ENCODE data around the gene C2orf92.
A peak's percentile ranks its signal among the peaks of the same experiment; 100 is the strongest.

C2orf92 gene

GRCh38 chr2:97699765-97700444 is 30.4 kb downstream of the C2orf92 start:
- Histone ChIP-seq H3K9me3 (ENCODE audit: control insufficient read depth, low read length) (no peaks in the 10 kb centered on the region), H3K9ac (ENCODE audit: low read length) (no peak overlapping the region), H3K4me3 (ENCODE audit: insufficient read depth in 1 of 2, low read depth in 1 of 2, low read length in 2 of 2) (no peak overlapping the region), H4K8ac (ENCODE audit: low read length) (no peak overlapping the region), H3K18ac (ENCODE audit: low read depth in 1 of 2, low read length in 2 of 2) (no peak overlapping the region), H3K36me3 (ENCODE audit: control insufficient read depth in 1 of 2, insufficient read depth in 2 of 2, low read depth in 1 of 2, low read length in 2 of 2) (no peaks in the 10 kb centered on the region), H3K23ac (ENCODE audit: low read length in 2 of 2) (no peak overlapping the region), H2AK5ac (ENCODE audit: low read length, severe bottlenecking) (no peak overlapping the region), H2BK5ac (ENCODE audit: low read depth, low read length, poor library complexity, severe bottlenecking) (peak overlapping the region; percentile 40), H2BK120ac (ENCODE audit: low read depth, low read length) (no peak overlapping the region), H2BK15ac (ENCODE audit: low read depth, poor library complexity, severe bottlenecking) (no peak overlapping the region), H4K91ac (ENCODE audit: low read length) (no peak overlapping the region), H3K79me1 (replicated peaks; ENCODE audit: low read length, poor library complexity, severe bottlenecking) (no peaks in the 10 kb centered on the region), H3K4ac (ENCODE audit: low read depth in 1 of 2, low read length in 2 of 2) (no peak overlapping the region), H2AFZ (ENCODE audit: low read depth, low read length) (no peak overlapping the region), H3K14ac (ENCODE audit: low read length in 2 of 2) (no peak overlapping the region), H3K4me1 (ENCODE audit: control insufficient read depth, insufficient read depth, low read depth, low read length) (peaks cover 4% of the 10 kb centered on the region), H3K27ac (ENCODE audit: low read length, poor library complexity, severe bottlenecking) (no peak overlapping the region), H3K4me2 (ENCODE audit: low read length, poor library complexity, severe bottlenecking) (no peak overlapping the region), H3K27me3 (ENCODE audit: control insufficient read depth in 1 of 2, insufficient read depth in 1 of 2, low read length in 2 of 2) (no peaks in the 10 kb centered on the region), H2BK12ac (ENCODE audit: low read length in 2 of 2) (no peak overlapping the region)
- DNase-seq = peak; percentile 68
- 73% methylated on average over 11 of the region's 11 CpGs for WGBS

DNA sequence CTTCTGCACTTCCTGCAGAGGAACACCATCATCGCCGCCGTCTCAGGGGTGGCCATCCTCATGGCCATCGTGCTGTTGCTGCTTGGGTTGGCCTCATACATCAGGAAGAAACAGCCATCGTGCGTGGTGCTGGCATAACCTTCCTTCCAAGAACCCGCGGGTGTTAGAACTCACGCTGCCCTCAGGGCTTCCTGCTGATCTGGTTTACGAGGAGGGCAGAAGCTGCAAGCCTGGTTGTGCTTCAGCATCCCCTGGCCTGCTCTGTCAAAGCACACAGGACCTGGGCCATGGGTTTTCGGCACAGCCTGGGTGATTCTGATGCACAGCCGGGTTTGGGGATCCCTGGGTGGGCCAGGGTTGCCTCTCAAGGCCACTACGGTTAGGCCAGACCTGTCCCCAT is 31.7 kb downstream of the C2orf92 start:
- Histone ChIP-seq H3K14ac (ENCODE audit: low read length in 2 of 2) (no peak overlapping the region), H3K4me2 (ENCODE audit: low read length, poor library complexity, severe bottlenecking) (no peak overlapping the region), H3K27ac (ENCODE audit: low read length, poor library complexity, severe bottlenecking) (no peak overlapping the region), H3K4me1 (ENCODE audit: control insufficient read depth, insufficient read depth, low read depth, low read length) (peaks cover 4% of the 10 kb centered on the region), H4K8ac (ENCODE audit: low read length) (no peak overlapping the region), H2BK15ac (ENCODE audit: low read depth, poor library complexity, severe bottlenecking) (no peak overlapping the region), H2BK12ac (ENCODE audit: low read length in 2 of 2) (peak overlapping the region in 1 of 2 experiments; percentile 8), H3K36me3 (ENCODE audit: control insufficient read depth in 1 of 2, insufficient read depth in 2 of 2, low read depth in 1 of 2, low read length in 2 of 2) (no peaks in the 10 kb centered on the region), H2AK5ac (ENCODE audit: low read length, severe bottlenecking) (no peak overlapping the region), H3K23ac (ENCODE audit: low read length in 2 of 2) (no peak overlapping the region), H3K4ac (ENCODE audit: low read depth in 1 of 2, low read length in 2 of 2) (no peak overlapping the region), H2BK5ac (ENCODE audit: low read depth, low read length, poor library complexity, severe bottlenecking) (no peak overlapping the region), H2BK120ac (ENCODE audit: low read depth, low read length) (no peak overlapping the region), H3K27me3 (ENCODE audit: control insufficient read depth in 1 of 2, insufficient read depth in 1 of 2, low read length in 2 of 2) (no peaks in the 10 kb centered on the region), H3K4me3 (ENCODE audit: insufficient read depth in 1 of 2, low read depth in 1 of 2, low read length in 2 of 2) (no peak overlapping the region), H2AFZ (ENCODE audit: low read depth, low read length) (peak overlapping the region; percentile 44), H3K79me1 (replicated peaks; ENCODE audit: low read length, poor library complexity, severe bottlenecking) (no peaks in the 10 kb centered on the region), H3K9me3 (ENCODE audit: control insufficient read depth, low read length) (no peaks in the 10 kb centered on the region), H4K91ac (ENCODE audit: low read length) (no peak overlapping the region), H3K9ac (ENCODE audit: low read length) (no peak overlapping the region), H3K18ac (ENCODE audit: low read depth in 1 of 2, low read length in 2 of 2) (peak overlapping the region in 1 of 2 experiments; percentile 43)
- no peak for DNase-seq
- WGBS = 79% methylated on average over 13 of the region's 13 CpGs

- Histone ChIP-seq H3K4ac (ENCODE audit: low read depth in 1 of 2, low read length in 2 of 2) (no peak overlapping the region), H4K91ac (ENCODE audit: low read length) (no peak overlapping the region), H2AK5ac (ENCODE audit: low read length, severe bottlenecking) (no peak overlapping the region), H2BK12ac (ENCODE audit: low read length in 2 of 2) (peak overlapping the region in 1 of 2 experiments; percentile 52), H2AFZ (ENCODE audit: low read depth, low read length) (peak overlapping the region; percentile 39), H3K14ac (ENCODE audit: low read length in 2 of 2) (no peak overlapping the region), H2BK5ac (ENCODE audit: low read depth, low read length, poor library complexity, severe bottlenecking) (no peak overlapping the region), H3K4me2 (ENCODE audit: low read length, poor library complexity, severe bottlenecking) (no peak overlapping the region), H3K27me3 (ENCODE audit: control insufficient read depth in 1 of 2, insufficient read depth in 1 of 2, low read length in 2 of 2) (peaks cover 0 to under 1% of the 10 kb centered on the region in 2 experiments), H4K8ac (ENCODE audit: low read length) (no peak overlapping the region), H3K18ac (ENCODE audit: low read depth in 1 of 2, low read length in 2 of 2) (peak overlapping the region in 1 of 2 experiments; percentile 23), H3K9me3 (ENCODE audit: control insufficient read depth, low read length) (no peaks in the 10 kb centered on the region), H3K36me3 (ENCODE audit: control insufficient read depth in 1 of 2, insufficient read depth in 2 of 2, low read depth in 1 of 2, low read length in 2 of 2) (no peaks in the 10 kb centered on the region), H3K4me3 (ENCODE audit: insufficient read depth in 1 of 2, low read depth in 1 of 2, low read length in 2 of 2) (no peak overlapping the region), H3K9ac (ENCODE audit: low read length) (no peak overlapping the region), H3K4me1 (ENCODE audit: control insufficient read depth, insufficient read depth, low read depth, low read length) (peaks cover 5% of the 10 kb centered on the region), H2BK120ac (ENCODE audit: low read depth, low read length) (no peak overlapping the region), H2BK15ac (ENCODE audit: low read depth, poor library complexity, severe bottlenecking) (no peak overlapping the region), H3K79me1 (replicated peaks; ENCODE audit: low read length, poor library complexity, severe bottlenecking) (no peaks in the 10 kb centered on the region), H3K23ac (ENCODE audit: low read length in 2 of 2) (no peak overlapping the region), H3K27ac (ENCODE audit: low read length, poor library complexity, severe bottlenecking) (no peak overlapping the region)
- DNase-seq = peak; percentile 68
- 74% methylated on average over 6 of the region's 6 CpGs for WGBS
Measured at GRCh38 chr2:97701851-97702465, 32.4 kb downstream of the C2orf92 start.

GRCh38 chr2:97702731-97703470 is 33.4 kb downstream of the C2orf92 start:
- no peaks in the 10 kb centered on the region for H3K36me3 ChIP-seq (ENCODE audit: control insufficient read depth in 1 of 2, insufficient read depth in 2 of 2, low read depth in 1 of 2, low read length in 2 of 2)
- no peak overlapping the region for H3K27ac ChIP-seq (ENCODE audit: low read length, poor library complexity, severe bottlenecking)
- H3K4me2 ChIP-seq (ENCODE audit: low read length, poor library complexity, severe bottlenecking) = no peak overlapping the region
- DNase-seq = no peak
- H4K91ac ChIP-seq (ENCODE audit: low read length) = no peak overlapping the region
- no peak overlapping the region for H2AFZ ChIP-seq (ENCODE audit: low read depth, low read length)
- peaks cover 5% of the 10 kb centered on the region for H3K4me1 ChIP-seq (ENCODE audit: control insufficient read depth, insufficient read depth, low read depth, low read length)
- no peak overlapping the region for H3K23ac ChIP-seq (ENCODE audit: low read length in 2 of 2)
- no peak overlapping the region for H2BK120ac ChIP-seq (ENCODE audit: low read depth, low read length)
- H3K9me3 ChIP-seq (ENCODE audit: control insufficient read depth, low read length) = no peaks in the 10 kb centered on the region
- H2BK15ac ChIP-seq (ENCODE audit: low read depth, poor library complexity, severe bottlenecking) = no peak overlapping the region
- no peak overlapping the region for H2BK12ac ChIP-seq (ENCODE audit: low read length in 2 of 2)
- no peak overlapping the region for H3K18ac ChIP-seq (ENCODE audit: low read depth in 1 of 2, low read length in 2 of 2)
- no peak overlapping the region for H3K9ac ChIP-seq (ENCODE audit: low read length)
- H2AK5ac ChIP-seq (ENCODE audit: low read length, severe bottlenecking) = no peak overlapping the region
- H3K4me3 ChIP-seq (ENCODE audit: insufficient read depth in 1 of 2, low read depth in 1 of 2, low read length in 2 of 2) = no peak overlapping the region
- peaks cover 5 to 10% of the 10 kb centered on the region in 2 experiments for H3K27me3 ChIP-seq (ENCODE audit: control insufficient read depth in 1 of 2, insufficient read depth in 1 of 2, low read length in 2 of 2)
- H3K4ac ChIP-seq (ENCODE audit: low read depth in 1 of 2, low read length in 2 of 2) = no peak overlapping the region
- H4K8ac ChIP-seq (ENCODE audit: low read length) = no peak overlapping the region
- H2BK5ac ChIP-seq (ENCODE audit: low read depth, low read length, poor library complexity, severe bottlenecking) = no peak overlapping the region
- WGBS = 94% methylated on average over 17 of the region's 19 CpGs
- no peak overlapping the region for H3K14ac ChIP-seq (ENCODE audit: low read length in 2 of 2)
- H3K79me1 ChIP-seq (replicated peaks; ENCODE audit: low read length, poor library complexity, severe bottlenecking) = no peaks in the 10 kb centered on the region
